HG02884 (cell line): ENCODE measurements around the gene DIRAS1.

Experiments used
- ATAC-seq: cut with Tn5 transposase; IDR thresholded peaks from one replicate; pipeline ENCODE4 v1.9.1; 2021; ENCODE audit warnings: mild to moderate bottlenecking, moderate library complexity; ENCODE audit not compliant: unreplicated experiment

Gene DIRAS1

GRCh38 chr19:2755811-2756210 is 34.6 kb upstream of the DIRAS1 start:
- ATAC-seq, result no peak

GRCh38 chr19:2755448-2755705 is 34.2 kb upstream of the DIRAS1 start:
- ATAC-seq, result no peak

- ATAC-seq, result no peak
Measured at GRCh38 chr19:2754659-2755447, 33.7 kb upstream of the DIRAS1 start.

DNA sequence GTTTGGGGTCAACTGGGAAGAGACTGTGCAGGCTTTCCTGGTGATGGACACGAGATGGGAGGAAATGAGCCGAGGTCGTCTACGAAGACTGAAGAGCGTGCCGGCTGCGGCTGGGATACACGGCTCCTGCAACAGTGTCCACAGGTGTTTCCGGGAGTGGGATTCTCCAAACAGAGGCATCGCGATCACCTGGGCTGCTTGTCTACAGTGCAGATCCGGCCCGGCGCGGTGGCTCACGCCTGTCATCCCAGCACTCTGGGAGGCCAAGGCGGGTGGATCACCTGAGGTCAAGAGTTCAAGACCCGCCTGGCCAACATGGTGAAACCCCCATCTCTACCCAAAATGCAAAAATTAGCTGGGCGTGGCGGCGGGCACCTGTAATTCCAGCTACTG is 30.3 kb upstream of the DIRAS1 start:
- no peak for ATAC-seq

GRCh38 chr19:2750808-2751437 is 29.8 kb upstream of the DIRAS1 start:
- no peak for ATAC-seq

DNA sequence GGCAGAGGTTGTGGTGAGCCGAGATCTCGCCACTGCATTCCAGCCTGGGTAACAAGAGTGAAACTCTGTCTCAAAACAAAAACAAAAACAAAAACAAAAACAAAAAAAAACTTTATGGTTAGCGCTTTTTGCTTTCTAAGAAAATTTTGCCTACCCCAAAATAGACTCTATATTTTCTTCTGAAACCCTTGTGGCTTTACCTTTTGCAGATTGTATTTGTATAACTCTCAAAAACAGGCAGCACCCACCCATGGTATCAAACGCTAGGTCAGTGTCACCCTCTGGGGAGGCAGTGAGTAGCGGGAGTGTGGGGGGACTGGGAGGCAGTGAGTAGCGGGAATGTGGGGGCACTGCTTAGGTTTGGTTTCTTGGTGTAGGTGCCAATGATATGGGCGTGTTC is 26.2 kb upstream of the DIRAS1 start:
- no peak for ATAC-seq

GRCh38 chr19:2744113-2744512 is 22.9 kb upstream of the DIRAS1 start:
- no peak for ATAC-seq

GRCh38 chr19:2743099-2743498 is 21.9 kb upstream of the DIRAS1 start:
- ATAC-seq, result no peak

DNA sequence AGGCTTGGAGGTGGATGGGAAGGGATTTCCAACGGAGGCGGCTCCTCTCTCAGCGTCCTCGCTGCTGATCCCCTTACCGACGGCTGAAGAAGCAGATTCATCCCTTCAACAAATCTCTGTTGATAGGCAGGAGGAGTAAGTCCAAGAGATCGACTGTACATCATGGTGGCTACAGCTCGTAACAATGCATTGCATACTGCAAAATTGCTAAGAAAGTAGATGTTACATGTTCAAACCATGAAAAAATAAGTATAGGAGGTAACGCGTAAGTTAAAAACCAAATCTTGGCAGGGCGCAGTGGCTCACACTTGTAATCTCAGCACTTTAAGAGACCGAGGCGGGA is 19.1 kb upstream of the DIRAS1 start:
- no peak for ATAC-seq

GRCh38 chr19:2739602-2740313 is 18.6 kb upstream of the DIRAS1 start, which contains the start of gene SLC39A3:
Gene SLC39A3, minus strand, starts transcription at chr19:2740017. Its CDS starts 2,760 bp downstream, at chr19:2737257.
- peak; percentile 81 for ATAC-seq

DNA sequence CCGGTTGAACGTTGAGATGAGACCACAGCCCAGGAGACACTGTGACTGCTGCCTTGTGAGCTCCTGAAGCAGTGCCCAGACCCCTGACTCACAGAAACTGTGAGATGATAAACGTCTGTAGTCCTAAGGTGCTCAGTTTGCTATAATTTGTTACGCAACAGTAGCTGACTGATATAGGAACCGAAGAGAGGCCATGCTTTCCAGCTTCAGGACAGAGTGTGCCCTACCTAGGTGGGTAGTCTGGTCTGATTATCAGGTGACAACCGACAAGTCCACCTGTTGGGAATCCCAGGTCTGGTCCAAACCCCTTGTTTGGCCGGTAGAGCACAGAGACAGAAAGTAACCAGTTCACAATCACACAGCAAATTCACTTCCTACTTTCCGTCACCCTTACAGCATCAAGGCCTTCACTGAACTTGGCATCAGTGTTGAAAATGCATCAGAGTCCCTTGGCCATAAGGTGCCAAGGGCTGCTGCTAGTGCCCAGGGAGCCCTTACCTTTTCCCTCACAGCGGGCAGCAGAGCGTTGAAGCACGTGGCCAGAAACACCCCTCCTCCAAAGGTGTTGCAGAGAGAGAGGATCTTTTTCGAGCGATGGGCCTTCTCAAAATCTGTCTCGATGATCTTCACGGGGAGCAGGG is 15.5 kb upstream of the DIRAS1 start:
- ATAC-seq, result no peak

- no peak for ATAC-seq
Measured at GRCh38 chr19:2735374-2735773, 14.2 kb upstream of the DIRAS1 start.

DNA sequence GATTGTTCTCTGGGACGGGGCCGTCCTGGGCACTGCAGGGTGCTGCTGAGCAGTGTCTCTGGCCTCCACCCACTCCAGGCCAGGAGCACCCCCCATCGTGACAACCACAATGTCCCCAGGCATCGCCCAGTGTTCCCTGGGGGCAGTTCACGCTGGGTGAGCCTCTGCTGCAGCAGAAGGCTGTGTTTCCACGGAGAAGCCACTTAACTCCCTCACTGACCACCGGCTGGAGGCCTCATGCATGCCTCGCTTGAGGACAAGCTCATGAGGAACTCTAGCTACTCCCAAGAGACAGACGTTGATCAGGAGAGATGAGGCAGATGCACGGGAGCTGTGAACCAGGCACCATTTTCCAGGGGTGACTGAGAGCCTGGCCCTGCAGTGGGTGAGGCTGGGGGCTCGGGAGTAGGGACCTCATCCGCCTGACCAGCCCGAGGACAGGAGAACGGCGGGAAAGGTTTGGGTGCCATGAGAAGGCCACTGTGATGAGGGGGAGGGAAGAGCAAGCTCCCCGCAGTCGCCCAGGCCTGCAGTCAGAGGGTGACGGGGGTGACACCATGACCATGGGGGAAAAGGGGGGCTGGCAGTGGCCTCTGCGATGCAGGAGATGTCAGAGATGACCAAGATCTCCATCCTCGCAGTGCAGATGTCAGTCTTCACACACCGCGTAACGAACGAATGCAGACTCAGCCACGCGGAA is 13.6 kb upstream of the DIRAS1 start:
- no peak for ATAC-seq

DNA sequence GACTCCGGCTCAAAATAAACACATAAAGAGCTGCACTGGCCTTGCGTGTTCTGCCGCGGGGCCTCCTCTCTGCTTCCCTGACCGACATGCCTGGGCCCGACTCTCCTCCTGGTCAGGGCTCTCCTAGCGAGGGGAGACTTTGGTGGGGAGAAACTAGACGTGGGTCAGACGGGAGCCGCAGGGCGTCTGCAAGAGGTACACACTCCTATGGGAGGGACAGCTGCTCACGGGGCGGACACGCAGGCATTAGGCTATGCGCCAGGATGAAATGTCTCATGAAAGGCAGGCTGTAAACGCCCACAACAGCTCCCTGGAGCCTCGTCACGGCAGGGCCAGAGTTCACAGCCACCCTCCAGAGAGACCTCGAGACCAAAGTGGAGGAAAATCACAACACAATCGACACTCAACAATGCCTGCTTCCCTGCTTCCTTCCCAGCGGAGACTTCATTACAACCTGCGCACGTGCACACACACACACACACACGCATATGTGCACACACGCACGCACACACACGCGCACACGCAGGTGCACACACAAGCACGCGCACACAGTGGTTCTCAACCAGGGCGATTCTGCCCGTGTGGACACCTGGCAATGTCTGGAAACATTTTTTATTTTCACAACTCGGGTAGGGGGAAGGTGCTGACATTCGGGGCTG is 12.9 kb upstream of the DIRAS1 start:
- no peak for ATAC-seq

GRCh38 chr19:2732883-2733282 is 11.7 kb upstream of the DIRAS1 start:
- ATAC-seq, result no peak

DNA sequence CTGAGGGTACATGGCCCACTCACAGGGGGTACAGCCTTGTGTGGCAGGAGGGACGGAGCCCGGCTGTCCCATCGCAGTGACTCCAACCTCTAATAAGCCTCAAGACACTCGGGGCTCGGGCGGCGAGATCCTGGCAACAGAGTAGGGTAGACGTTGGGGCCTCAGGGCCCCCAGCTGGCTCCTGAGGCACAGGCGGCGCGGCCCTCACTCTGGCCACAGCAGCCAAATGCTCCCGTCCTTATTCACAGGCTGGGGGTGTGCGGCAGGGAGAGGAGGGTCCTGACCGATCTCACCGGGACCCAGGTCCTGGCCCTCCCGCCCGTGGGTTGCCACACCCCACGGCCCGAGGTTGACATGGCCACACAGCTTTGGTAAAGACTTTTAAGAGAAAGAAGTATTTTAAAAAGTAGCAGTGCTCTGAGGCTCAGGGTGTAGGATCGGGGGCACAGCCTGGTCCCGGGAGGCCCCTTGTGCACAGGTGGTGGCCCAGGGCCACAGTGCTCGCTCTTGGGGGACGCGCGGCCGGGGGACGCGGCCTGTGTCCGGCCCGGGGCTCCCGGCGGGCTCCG is 11.1 kb upstream of the DIRAS1 start:
- ATAC-seq, result no peak

- no peak for ATAC-seq
Measured at GRCh38 chr19:2731181-2731995, 10.2 kb upstream of the DIRAS1 start.

DNA sequence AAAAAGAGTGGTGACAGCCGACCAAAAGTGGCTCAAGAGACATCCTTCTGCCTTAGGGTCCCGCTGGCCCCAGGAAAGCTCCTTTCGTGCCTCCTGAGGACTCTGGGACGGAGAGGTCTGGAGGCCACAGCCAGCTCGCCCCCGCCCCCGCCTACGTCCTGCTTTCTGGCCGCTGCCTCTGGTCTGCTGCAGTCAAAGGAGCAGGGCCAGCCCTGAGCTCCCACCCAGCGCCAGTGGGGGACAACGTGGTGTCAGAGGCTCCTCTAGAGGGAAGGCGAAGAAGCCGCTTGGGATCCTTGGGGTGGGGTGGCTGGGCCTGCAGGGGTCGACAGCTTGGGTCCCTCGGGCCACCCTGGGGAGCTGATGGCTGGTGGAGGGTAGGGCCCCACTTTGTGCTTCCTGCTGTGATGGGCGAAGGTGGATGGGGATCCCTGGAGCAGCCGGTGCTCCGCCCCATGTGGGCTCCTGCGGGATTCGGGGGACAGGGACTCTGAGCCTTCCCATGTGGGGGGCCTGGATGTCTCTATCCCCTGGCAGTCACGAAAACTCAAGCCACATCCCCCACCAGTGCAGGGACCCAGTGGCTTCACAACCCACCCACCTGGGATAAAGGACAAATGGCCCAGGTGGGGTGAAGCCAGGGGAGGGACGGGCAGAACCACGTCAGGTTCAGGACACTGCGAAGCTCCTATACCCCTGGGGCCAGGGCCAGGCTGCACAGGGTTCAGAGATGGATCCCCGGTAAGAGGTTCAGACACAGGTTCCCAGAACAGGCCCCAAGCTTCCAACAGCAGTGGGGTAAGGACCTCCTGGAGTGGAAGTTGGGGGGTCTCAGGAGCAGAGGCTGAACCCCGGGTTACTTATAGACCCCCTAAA is 9.0 kb upstream of the DIRAS1 start:
- ATAC-seq, result no peak
